HepG2 (cell line): ENCODE results near the gene INPP5E. TPM values are rescaled to one million over a fixed set of nuclear protein-coding genes. Genes with fewer than 3 reads are reported as not detected.

Experiments
- DMTF1 ChIP-seq: sonication (generic); formaldehyde crosslinking; IDR thresholded peaks from 2 replicates; pipeline ENCODE4 v1.4.0; 2020; ENCODE audit warnings: mild to moderate bottlenecking, missing genetic modification reagents
- ESRRA ChIP-seq: sonication (generic); formaldehyde crosslinking; IDR thresholded peaks from 2 replicates; pipeline ENCODE4 v1.5.1; 2020; ENCODE audit warnings: mild to moderate bottlenecking, low read depth, missing genetic modification reagents
- EZH2 ChIP-seq: conservative IDR thresholded peaks from 2 replicates; pipeline ENCODE4 v1.6.1; 2012; ENCODE audit warnings: mild to moderate bottlenecking, low read depth, low read length, moderate library complexity
- IKZF4 ChIP-seq: sonication (generic); formaldehyde crosslinking; IDR thresholded peaks from 2 replicates; pipeline ENCODE4 v1.5.1; 2020; ENCODE audit warnings: borderline replicate concordance, mild to moderate bottlenecking, low read depth, missing genetic modification reagents; ENCODE audit errors: not compliant biosample characterization
- MED1 ChIP-seq: sonication (generic); formaldehyde crosslinking; IDR thresholded peaks from 2 replicates; pipeline ENCODE4 v1.4.0; 2020; ENCODE audit warnings: missing genetic modification reagents
- MEIS2 ChIP-seq: sonication (generic); formaldehyde crosslinking; IDR thresholded peaks from 2 replicates; pipeline ENCODE4 v1.9.0; 2021; ENCODE audit warnings: mild to moderate bottlenecking, missing genetic modification reagents
- MZF1 ChIP-seq: sonication (generic); formaldehyde crosslinking; IDR thresholded peaks from 2 replicates; pipeline ENCODE4 v1.8.1; 2023; ENCODE audit warnings: mild to moderate bottlenecking, missing genetic modification reagents, borderline replicate concordance
- NBN ChIP-seq: fragments of 450-650 bp; conservative IDR thresholded peaks from 2 replicates; pipeline ENCODE4 v1.6.1; 2017
- PATZ1 ChIP-seq: sonication (generic); formaldehyde crosslinking; IDR thresholded peaks from 2 replicates; pipeline ENCODE4 v1.4.0; 2020; ENCODE audit warnings: missing genetic modification reagents
- SIN3B ChIP-seq: fragments of 150-350 bp; IDR thresholded peaks from 2 replicates; pipeline ENCODE4 v1.6.1; 2014; ENCODE audit warnings: low read length
- SRSF4 ChIP-seq: fragments of 200-400 bp; formaldehyde crosslinking; IDR thresholded peaks from one replicate; pipeline ENCODE4 v1.6.1; 2018; ENCODE audit warnings: mild to moderate bottlenecking, low read depth, low read length, moderate library complexity; ENCODE audit not compliant: poor library complexity, severe bottlenecking
- YEATS4 ChIP-seq: sonication (generic); formaldehyde crosslinking; IDR thresholded peaks from 2 replicates; pipeline ENCODE4 v1.4.0; 2020; ENCODE audit warnings: missing genetic modification reagents, borderline replicate concordance
- ZNF670 ChIP-seq: sonication (generic); formaldehyde crosslinking; IDR thresholded peaks from 2 replicates; pipeline ENCODE4 v1.8.0; 2022; ENCODE audit warnings: mild to moderate bottlenecking, missing genetic modification reagents, borderline replicate concordance
- ZNF772 ChIP-seq: sonication (generic); formaldehyde crosslinking; IDR thresholded peaks from 2 replicates; pipeline ENCODE4 v1.5.0; 2020; ENCODE audit warnings: mild to moderate bottlenecking, missing genetic modification reagents
- ZNF850 ChIP-seq: sonication (generic); formaldehyde crosslinking; conservative IDR thresholded peaks from 2 replicates; pipeline ENCODE4 v1.9.0; 2021; ENCODE audit warnings: mild to moderate bottlenecking, missing genetic modification reagents
- polyA plus RNA-seq, 8 experiments: library from polyadenylated mRNA; depleted of rRNA in 3 of 8; stranded (reverse) in 7 of 8; unstranded in 1 of 8; fragments of >200 nt; fragmentation: Illumina TruSeq in 4 of 8; extraction: Trizol in 4 of 8; gene quantifications; 2 replicates each; pipeline versions ENCODE4 v1.2.1 to v1.2.3, GENCODE V29; 2011 to 2016; ENCODE audit warnings: low read depth in 4 of 8, missing spikeins in 1 of 8, mixed read lengths in 1 of 8; ENCODE audit not compliant: insufficient read depth in 1 of 8
- total RNA-seq, 5 experiments: library from RNA; depleted of rRNA; stranded (reverse); fragments of >200 nt; fragmentation: Illumina TruSeq; extraction: Trizol; gene quantifications; 2 replicates each; pipeline ENCODE4 v1.2.3, GENCODE V29; 2016; ENCODE audit warnings: low read depth in 1 of 5

Gene INPP5E
- total and polyA plus RNA-seq, 2 of the 13 experiments (the other 11 are each of a cell fraction or from before 2014, with no cell fraction given) = 5.5 TPM

GRCh38 chr9:136409557-136410455 lies 29.8 kb downstream of the INPP5E start (continued):
- TF ChIP-seq ZNF772 (CRISPR knock-in tag) (no peak; the same call in 1 of the 2 replicates), MZF1 (CRISPR knock-in tag) (no peak), NBN (no peak), PATZ1 (CRISPR knock-in tag) (no peak), MEIS2 (CRISPR knock-in tag) (no peak; the same call in 1 of the 2 replicates), YEATS4 (CRISPR knock-in tag) (peak; percentile 4; the same call in 1 of the 2 replicates), IKZF4 (CRISPR knock-in tag) (no peak), ESRRA (CRISPR knock-in tag) (no peak), ZNF670 (CRISPR knock-in tag) (no peak; the same call in 1 of the 2 replicates), ZNF850 (CRISPR knock-in tag) (no peak), DMTF1 (no peak), MED1 (no peak; the same call in 1 of the 2 replicates), SRSF4 (no peak), SIN3B (no peak), EZH2 (no peak)
